Natural killer cell (primary cell): ENCODE measurements around the gene ASMTL. TPM values are rescaled to one million over a fixed set of nuclear protein-coding genes. Genes with fewer than 3 reads are reported as not detected.
A peak's percentile ranks its signal among the peaks of the same experiment; 100 is the strongest.

Source experiments
- ATAC-seq, 3 donors: fragments of 150-1000 bp in 2 of 3; fragments of 200-7000 bp in 1 of 3; cut with Tn5 transposase; 1 replicate in 1 of 3; 2 replicates in 2 of 3; pipeline ENCODE4 v1.10.0; 2021; ENCODE audit warnings: mild to moderate bottlenecking in 2 of 3, moderate library complexity in 2 of 3
- DNase-seq, 2 donors: peaks; one replicate each; pipeline versions ENCODE4 v3.0.0 to v3.0.0-alpha.2; 2013 to 2021; ENCODE audit warnings: mixed read lengths in 1 of 2
- H3K27ac ChIP-seq: one replicate; pipeline ENCODE4 v1.5.1; 2013; ENCODE audit warnings: mild to moderate bottlenecking, low read length
- H3K27me3 ChIP-seq: one replicate; pipeline ENCODE4 v1.6.1; 2013; ENCODE audit warnings: low read length; ENCODE audit not compliant: control insufficient read depth, insufficient read depth
- H3K36me3 ChIP-seq: one replicate; pipeline ENCODE4 v1.6.1; 2013; ENCODE audit warnings: low read length; ENCODE audit not compliant: control insufficient read depth, insufficient read depth
- H3K4me1 ChIP-seq: one replicate; pipeline ENCODE4 v1.6.1; 2013; ENCODE audit warnings: low read length; ENCODE audit not compliant: control insufficient read depth, insufficient read depth
- H3K4me3 ChIP-seq: one replicate; pipeline ENCODE4 v1.5.1; 2013; ENCODE audit warnings: low read length
- H3K9me3 ChIP-seq: one replicate; pipeline ENCODE4 v1.6.1; 2013; ENCODE audit warnings: low read length; ENCODE audit not compliant: control insufficient read depth, insufficient read depth
- H3K27ac Mint-ChIP-seq, 2 donors: one replicate each; pipeline ENCODE4 v1.8.0; 2022; ENCODE audit warnings: mild to moderate bottlenecking in 2 of 2, mixed read lengths in 2 of 2, moderate library complexity in 1 of 2
- H3K27me3 Mint-ChIP-seq, 2 donors: one replicate each; pipeline ENCODE4 v1.8.0; 2022; ENCODE audit warnings: low read depth in 2 of 2, mixed read lengths in 2 of 2
- H3K36me3 Mint-ChIP-seq: one replicate; pipeline ENCODE4 v1.8.0; 2022; ENCODE audit warnings: mixed read lengths
- H3K4me1 Mint-ChIP-seq, 2 donors: one replicate each; pipeline ENCODE4 v1.8.0; 2022; ENCODE audit warnings: mixed read lengths in 2 of 2
- H3K4me3 Mint-ChIP-seq: one replicate; pipeline ENCODE4 v1.8.0; 2022; ENCODE audit warnings: mild to moderate bottlenecking, moderate library complexity, mixed read lengths
- H3K9me3 Mint-ChIP-seq, 2 donors: one replicate each; pipeline ENCODE4 v1.8.0; 2022; ENCODE audit warnings: mixed read lengths in 2 of 2
- CTCF ChIP-seq: fragments of 200-600 bp; IDR thresholded peaks from one replicate; pipeline ENCODE4 v1.8.0; 2022; ENCODE audit warnings: antibody characterized with exemption
- WGBS: methylation state at CpG from one replicate; pipeline ENCODE4 v1.1.7; 2013; ENCODE audit warnings: missing lambda C conversion rate; ENCODE audit not compliant: insufficient coverage; 5-methylcytosine and 5-hydroxymethylcytosine counted together
- intact Hi-C: fragments of 100-400 bp; cut with micrococcal nuclease; formaldehyde crosslinking; loops from one replicate; pipeline ENCODE4 v1.14.2; 2022
- total RNA-seq, 4 donors: library from RNA; stranded (reverse); fragments of 120-200 nt in 1 of 4; gene quantifications; one replicate each; pipeline versions ENCODE4 v1.2.3 to v1.2.4, GENCODE V29; 2013 to 2022

Gene ASMTL
- 10 to 100 TPM; 58.5 to 80.3 (median 66.1) TPM for total RNA-seq
- total RNA-seq (2013), result 15.6 TPM

GRCh38 chrX:1452516-1453394 is at the start of gene ASMTL:
Gene ASMTL (minus strand): TSS chrX:1452909. CDS start chrX:1452840, 69 bp downstream.
- intact Hi-C loops, result loop anchor here (1.0 to 2.0 kb wide), 4 partner anchors 16 to 1156 kb away; partner anchors contain the start of gene SLC25A6
- peak within 1 kb of the TSS; percentile 85 for H3K4me3 Mint-ChIP-seq
- H3K9me3 ChIP-seq, result no peaks in the 10 kb centered on the region
- DNase-seq (peak; percentile 100), ATAC-seq (peak; percentile 75 to 95 (median 79))
- peak within 1 kb of the TSS; percentile 96 for H3K4me3 ChIP-seq
- H3K27me3 ChIP-seq, result no peaks in the 10 kb centered on the region
- no peak for TF ChIP-seq CTCF
- H3K36me3 ChIP-seq, result no peaks in the 10 kb centered on the region
- peak within 1 kb of the TSS; percentile 99 for H3K27ac ChIP-seq
- H3K4me1 ChIP-seq, result peaks cover 48% of the 10 kb centered on the region
- H3K27me3 Mint-ChIP-seq, result no peaks in the 10 kb centered on the region
- peaks cover 5 to 7% of the 10 kb centered on the region in 2 donors for H3K9me3 Mint-ChIP-seq
- peaks cover 16 to 58% of the 10 kb centered on the region in 2 donors for H3K4me1 Mint-ChIP-seq
- under 1% methylated on average over 76 of the region's 76 CpGs for WGBS
- peak within 1 kb of the TSS; percentile 74 to 92 for H3K27ac Mint-ChIP-seq
- peaks cover 7% of the 10 kb centered on the region for H3K36me3 Mint-ChIP-seq

- Histone ChIP-seq H3K27me3 (no peaks in the 10 kb centered on the region), H3K9me3 (no peaks in the 10 kb centered on the region), H3K36me3 (peaks cover 20% of the 10 kb centered on the region), H3K27ac (peak overlapping the region; percentile 78), H3K4me1 (peaks cover 67% of the 10 kb centered on the region), H3K4me3 (no peak overlapping the region)
- H3K27ac Mint-ChIP-seq, result peak overlapping the region; percentile 75 to 90
- ATAC-seq, result no peak
- no peaks in the 10 kb centered on the region for H3K9me3 Mint-ChIP-seq
- H3K4me3 Mint-ChIP-seq, result no peak overlapping the region
- H3K36me3 Mint-ChIP-seq, result no peaks in the 10 kb centered on the region
- WGBS, result 37% methylated on average over 11 of the region's 12 CpGs
- peaks cover 17 to 39% of the 10 kb centered on the region in 2 donors for H3K4me1 Mint-ChIP-seq
- no peak for DNase-seq
- TF ChIP-seq CTCF, result no peak
- intact Hi-C loops, result no loop called here
- no peaks in the 10 kb centered on the region for H3K27me3 Mint-ChIP-seq
Observed at GRCh38 chrX:1502241-1502640, 49.5 kb upstream of the ASMTL start.

GRCh38 chrX:1500701-1501624 is 48.3 kb upstream of the ASMTL start:
- H3K9me3 Mint-ChIP-seq, result no peaks in the 10 kb centered on the region
- intact Hi-C loops, result no loop called here
- Histone ChIP-seq H3K27ac (peak overlapping the region; percentile 78), H3K36me3 (peaks cover 16% of the 10 kb centered on the region), H3K4me3 (peak overlapping the region; percentile 13), H3K4me1 (peaks cover 60% of the 10 kb centered on the region), H3K9me3 (no peaks in the 10 kb centered on the region), H3K27me3 (no peaks in the 10 kb centered on the region)
- peak; percentile 31 to 67 for DNase-seq
- no peaks in the 10 kb centered on the region for H3K36me3 Mint-ChIP-seq
- peak; percentile 76 to 86 (median 85) for ATAC-seq
- WGBS, result 55% methylated on average over 20 of the region's 23 CpGs
- no peaks in the 10 kb centered on the region for H3K27me3 Mint-ChIP-seq
- H3K4me3 Mint-ChIP-seq, result peak overlapping the region; percentile 73
- peaks cover 23 to 39% of the 10 kb centered on the region in 2 donors for H3K4me1 Mint-ChIP-seq
- peak overlapping the region; percentile 89 to 90 for H3K27ac Mint-ChIP-seq
- no peak for TF ChIP-seq CTCF
